GM18868 (cell line): Measurements from ENCODE around the gene HPS4.

Experiments used
- ATAC-seq: cut with Tn5 transposase; IDR thresholded peaks from one replicate; pipeline ENCODE4 v1.9.1; 2021; ENCODE audit warnings: mild to moderate bottlenecking, moderate library complexity; ENCODE audit not compliant: unreplicated experiment

Gene HPS4

DNA sequence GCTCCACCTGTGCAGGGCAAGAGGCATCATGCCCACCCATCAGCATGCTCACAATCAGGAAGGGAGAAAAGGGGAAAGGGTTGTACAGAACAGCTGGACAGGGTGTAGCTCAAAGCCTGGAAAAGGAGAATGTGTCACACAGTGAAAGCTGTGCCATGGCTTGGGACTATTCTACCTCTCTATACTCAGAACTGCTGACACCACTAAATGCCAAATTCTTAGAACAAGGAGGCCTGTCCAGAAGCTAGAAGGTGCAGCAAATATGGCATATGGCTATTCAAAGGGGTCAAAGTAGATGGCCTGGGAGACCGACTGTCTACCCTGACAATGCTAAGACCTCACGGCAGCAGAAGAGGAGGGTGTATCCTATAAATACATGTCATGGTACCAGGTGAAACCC, 12.8 kb downstream of the HPS4 start:
- no peak for ATAC-seq

DNA sequence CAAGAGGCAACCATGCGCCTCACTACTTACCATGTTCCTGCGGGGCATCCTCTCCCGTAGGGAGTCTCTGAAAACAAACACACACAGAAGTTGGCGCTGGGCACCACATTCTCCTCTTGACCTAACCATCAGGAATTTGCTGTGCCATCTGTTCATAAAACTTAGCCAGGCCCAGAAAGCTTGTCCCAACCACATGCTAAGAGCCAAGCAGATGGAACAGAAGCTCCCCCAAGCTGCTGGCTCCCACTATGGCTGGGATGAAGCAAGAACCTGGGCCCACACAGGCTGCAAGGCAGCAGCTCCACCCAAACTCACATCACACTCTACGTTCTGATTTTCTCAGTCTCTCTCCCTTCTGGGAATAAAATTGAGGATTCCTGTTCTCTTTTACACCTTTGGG, 17.4 kb downstream of the HPS4 start:
- no peak for ATAC-seq

DNA sequence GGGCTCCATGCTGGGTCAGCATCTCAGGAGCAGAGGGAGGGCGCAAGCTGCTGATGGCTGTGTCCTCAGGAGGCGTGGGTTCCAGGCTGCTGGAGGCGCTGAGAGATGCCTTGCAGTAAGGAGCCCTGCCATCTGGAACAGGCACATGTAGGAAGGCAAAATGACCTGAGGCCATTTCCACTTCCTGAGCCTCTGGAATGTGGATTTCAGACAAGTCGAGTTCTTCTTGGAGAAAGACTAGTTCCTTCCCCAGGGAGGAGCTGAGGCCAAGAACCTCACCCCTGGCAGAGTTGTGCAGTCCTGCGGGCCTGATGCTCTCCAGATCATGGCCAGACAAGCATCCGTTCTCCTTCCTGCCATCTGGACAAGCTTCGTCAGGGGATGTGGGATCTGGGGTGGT, 19.3 kb downstream of the HPS4 start:
- no peak for ATAC-seq

DNA sequence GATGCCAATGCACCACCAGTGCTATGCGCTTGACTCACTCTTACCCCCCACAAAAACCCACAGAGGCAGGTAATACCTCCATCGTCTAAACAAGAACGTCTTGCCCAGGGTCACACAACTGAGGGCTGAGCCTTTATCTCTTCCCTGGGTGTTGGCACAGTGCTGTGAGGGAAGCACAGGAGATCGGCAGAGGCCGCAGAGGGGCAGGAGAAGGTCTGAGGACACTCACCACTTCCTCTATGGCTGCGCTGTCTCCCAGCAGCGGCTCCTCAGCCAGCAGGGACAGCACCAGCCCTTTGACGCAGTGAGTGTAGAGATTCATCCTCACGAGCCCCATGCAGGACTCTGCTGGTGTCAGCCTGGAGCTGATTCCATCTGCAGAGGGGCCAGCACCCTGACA, 19.9 kb downstream of the HPS4 start:
- no peak for ATAC-seq

DNA sequence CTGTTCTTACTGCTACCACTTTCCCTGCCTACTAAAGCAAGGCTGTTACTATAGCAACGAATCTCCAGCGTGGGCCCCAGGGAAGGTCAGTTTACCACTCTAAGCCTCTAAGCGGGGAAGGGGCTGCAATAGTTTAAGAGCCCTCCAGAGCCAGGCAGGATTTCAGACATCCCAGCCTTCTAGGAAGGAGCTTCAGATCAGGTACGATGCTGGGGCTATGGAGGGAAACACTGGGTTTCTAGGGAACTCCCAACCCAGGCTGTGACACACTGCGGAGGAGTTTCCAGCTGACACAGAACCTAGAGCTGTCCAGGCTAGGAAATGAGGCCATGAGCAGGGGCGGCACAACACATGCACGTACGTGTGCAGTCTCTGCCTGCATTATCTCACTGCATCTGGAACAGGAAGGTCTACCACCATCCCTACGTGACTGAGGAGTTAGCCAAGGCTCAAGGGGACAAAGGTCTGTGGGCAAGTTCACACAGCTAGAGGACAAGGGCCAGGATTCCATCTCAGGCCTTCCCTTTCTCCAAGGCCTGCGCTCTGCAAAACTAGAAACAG, 20.4 kb downstream of the HPS4 start:
- no peak for ATAC-seq

DNA sequence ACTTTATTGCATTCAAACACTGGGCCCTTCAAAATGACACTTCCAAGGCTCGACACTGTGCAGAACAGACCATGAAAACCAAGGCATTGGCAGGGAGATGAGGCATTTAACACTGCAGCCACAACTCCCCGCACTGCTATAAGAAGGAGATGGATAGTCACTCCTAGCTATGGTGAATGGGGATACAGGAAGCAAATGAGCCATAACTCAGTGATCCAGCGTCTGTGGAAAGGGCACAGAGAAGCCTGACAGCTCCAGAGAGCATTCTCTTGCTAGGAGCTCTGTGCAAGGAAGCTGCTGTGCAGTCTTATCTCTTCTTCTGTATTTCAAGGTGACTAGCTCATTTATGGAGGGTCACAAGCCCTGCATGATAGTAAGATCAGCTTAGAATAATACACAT, 20.9 kb downstream of the HPS4 start:
- ATAC-seq: no peak

DNA sequence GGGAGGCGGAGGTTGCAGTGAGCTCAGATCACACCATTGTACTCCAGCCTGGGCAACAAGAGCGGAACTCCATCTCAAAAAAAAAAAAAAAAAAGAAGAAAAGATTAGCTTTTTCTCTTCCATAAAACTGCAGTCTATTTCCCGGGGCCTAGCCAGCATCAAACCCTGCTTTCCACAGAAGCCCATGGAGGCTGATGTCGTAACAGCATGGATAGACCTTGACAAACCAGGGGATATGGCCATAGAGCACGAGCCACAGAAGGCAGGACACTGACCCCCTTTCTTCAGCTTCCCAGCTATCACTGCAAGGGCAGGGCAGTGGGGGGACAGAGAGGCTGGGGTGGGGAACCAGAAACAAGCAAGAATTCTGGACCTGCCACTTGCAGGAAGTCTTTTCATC, 21.5 kb downstream of the HPS4 start:
- no peak for ATAC-seq

DNA sequence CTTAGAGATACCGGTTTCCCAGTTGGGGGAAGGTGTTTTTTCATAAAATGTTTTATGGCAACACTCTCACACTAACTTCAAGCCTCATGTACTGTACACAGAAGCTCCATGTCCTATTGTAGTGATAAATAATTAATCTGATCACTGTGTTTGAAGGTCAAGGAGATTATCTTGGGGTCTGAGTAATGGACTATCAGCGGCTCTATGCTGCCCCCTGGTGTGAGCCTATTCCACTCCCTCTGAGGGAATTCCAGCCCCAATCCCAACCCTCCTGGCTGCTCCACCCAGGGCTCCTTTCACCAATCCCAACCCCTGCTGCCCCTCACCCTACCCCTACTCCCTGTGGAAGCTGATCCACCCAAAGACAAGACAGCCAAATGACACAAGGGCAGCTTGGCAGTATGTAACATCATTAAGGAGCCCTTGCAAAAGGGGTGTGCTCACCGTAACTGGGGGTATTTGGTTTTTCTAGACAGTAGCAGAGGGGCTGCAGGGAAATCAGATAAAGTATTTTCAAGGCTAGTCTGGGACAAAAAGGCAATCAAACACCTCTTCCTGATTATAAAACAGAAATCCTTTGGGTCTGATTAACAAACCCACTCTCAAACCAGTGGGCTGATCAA, 22.3 kb downstream of the HPS4 start:
- no peak for ATAC-seq

DNA sequence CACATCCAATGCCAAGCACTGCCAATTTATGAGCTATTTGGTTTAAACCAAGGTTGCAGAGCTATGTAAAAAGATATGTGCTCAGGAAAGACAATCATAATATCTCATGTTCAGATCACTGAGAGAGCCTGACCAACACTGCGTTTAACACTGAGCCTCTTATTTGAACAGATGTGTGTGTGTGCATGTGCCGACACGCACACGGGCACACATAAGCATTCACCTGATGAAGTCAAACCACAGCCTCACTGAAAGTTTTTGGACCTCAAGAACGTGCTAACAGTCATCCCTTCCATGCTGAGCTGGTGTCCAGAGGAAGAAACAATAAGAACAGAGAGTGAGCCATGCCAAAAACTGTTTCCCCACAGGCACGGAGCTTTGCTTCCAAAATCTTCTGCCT, 23.4 kb downstream of the HPS4 start:
- ATAC-seq: no peak

DNA sequence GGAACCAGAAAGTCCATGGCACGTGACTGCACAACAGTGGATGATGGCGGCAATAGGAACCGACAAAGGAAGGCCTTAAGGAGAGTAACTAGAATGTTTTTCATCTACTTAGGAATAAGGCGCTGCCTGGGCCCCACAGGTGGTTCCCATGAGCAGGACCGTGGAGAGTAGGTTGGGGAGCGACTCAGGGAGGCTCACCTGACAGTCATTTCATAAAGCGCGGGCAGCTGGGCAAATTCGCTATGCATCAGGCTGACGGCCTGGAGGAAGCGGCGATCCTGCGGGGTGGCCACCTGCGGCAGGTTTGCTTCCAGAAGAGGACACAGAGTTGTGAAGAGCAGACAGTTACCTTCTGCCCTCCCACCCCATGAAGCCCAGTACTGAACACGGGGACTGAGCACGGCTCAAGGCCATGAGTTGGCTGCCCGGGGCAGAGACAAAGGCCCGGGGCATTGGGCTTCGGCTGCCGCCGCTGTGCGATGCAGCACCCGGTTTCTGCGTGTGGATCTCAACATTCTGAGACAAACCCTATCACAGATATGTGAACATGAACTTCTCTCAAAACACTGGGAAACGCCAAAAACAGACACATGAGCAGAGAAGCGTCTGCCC, 25.8 kb downstream of the HPS4 start:
- no peak for ATAC-seq

DNA sequence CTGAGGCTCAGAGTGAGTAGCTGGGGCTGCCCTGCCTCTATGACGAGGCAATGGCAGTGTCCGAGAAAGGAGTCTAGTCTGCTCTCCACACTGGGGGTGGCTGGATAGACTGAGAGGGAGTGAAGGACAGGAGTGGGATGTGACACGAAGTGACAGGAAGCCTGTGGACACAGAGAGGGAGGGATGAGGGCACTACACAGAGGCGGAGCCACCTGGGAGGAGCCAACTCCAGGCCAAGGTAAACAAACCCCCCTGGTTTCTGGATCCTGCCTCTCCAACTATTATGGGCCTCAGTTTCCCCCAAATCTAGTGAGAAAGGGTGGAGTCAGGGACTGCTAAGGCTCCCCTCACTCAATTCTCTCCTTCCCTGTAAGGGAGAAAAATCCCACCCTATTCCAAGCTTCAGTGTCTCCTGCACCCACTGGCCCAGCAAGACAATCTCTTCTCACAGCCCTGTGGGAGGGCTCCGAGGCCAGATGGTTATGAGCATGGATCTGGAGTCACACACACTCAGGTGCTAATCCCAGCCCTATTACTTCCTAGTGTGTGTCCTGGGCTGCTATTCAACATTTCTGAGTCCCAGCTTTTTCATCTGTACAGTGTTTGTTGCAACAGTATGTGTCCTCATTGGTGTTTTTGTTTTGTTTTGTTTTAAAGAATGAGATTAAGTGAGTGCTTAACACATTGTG, 29.6 kb downstream of the HPS4 start:
- ATAC-seq: no peak

DNA sequence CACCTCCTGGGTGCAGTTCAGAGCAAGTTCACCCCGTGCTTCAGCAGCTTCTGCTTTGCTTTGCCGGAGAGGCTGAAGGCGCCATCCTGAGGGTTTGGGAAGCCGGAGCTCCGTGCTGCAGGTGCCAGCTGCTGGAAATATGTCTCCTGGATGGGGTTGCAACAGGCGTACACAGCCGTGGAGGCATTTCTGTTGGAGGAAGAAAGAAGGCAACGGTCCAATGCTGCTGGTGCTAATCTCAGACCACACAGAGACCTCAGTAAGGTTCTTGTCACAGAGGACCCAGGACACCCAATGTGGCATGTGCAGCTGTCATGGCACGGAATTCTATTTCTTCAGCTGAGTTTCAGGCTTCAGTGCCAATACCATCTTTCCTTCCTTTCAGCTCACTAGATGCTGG, 30.4 kb downstream of the HPS4 start:
- no peak for ATAC-seq

DNA sequence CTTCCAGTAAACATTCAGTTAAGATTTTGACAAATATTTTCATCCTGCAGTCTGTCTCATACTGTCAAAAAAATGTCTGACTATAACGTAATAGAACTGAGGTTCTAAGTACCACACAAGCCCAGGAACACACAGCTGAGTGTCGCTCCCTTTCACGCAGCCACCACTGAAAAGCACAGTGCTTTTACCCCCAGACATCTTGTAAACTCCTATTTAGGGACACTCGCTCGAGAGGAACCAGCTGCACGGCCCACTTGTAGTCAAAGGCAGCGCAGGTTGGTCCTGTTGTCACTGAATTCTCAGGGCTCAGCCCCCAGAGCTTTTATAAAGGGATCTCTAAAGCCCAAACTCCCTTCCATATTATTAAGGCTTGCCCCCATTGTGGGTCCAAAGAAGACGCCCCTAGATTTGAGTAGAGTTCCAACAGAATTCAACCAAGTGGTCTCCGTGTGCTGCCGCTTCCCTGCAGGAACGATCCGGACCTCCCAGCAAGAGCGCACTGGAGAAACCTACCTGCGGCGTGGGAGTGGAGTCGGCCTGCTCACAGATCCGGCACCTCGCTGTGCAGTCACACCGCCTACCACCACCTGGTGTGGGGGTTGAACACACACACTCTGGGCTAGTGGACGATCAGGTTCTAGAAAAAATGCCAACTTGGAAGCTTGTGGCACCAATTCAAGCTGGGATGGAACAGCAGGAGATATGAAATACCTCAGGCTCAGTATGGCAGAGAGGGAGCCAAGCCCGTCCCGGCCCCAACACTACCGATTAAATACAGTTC, 31.2 kb downstream of the HPS4 start:
- no peak for ATAC-seq

DNA sequence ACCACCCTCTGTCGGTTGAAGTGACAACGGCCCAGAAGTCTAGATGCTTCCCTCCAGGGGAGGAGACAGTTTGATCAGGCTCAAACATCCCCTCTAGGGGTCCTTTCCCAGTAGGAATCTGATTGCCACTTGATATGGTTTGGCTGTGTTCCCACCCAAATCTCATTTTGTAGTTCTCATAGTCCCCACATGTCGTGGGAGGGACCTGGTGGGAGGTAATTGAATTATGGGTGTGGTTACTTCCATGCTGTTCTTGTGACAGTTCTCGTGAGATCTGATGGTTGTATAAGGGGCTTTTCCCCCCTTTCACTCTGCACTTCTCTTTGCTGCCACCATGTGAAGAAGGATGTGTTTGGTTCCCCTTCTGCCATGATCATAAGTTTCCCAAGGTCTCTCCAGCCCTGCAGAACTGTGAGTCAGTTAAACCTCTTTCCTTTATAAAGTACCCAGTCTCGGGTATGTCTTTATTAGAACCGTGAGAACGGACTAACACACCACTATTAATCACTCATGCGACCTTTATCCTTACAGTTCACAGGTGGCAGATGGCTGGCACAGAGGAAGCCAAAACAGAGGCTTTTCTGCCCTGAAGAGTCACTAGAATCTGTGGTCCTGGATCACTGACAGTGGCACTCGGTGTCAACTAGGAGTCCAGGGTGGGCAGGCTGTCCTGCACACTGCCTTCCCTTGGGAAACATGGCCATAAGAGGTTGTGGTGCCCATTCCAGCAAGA, 33.0 kb downstream of the HPS4 start:
- ATAC-seq: no peak

DNA sequence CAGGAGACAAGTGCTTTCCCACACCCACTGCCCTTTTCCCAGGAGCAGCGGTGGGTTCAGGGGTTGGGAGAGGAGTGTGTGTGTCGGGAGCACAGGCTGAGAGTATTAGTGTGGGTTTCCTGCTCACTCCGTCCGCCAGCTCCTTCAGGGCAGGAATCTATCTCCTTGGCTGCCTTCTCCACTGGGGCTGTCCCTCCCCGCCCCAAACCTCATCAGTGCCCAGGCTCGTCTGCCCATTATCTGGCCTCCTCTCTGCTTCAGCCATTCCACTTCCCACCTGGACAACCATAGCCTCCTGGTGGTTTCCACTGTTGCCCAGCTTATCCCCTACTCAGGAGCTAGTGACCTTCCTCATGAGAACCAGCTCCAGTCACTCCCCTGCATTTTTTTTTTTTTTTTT, 34.6 kb downstream of the HPS4 start:
- ATAC-seq: no peak

DNA sequence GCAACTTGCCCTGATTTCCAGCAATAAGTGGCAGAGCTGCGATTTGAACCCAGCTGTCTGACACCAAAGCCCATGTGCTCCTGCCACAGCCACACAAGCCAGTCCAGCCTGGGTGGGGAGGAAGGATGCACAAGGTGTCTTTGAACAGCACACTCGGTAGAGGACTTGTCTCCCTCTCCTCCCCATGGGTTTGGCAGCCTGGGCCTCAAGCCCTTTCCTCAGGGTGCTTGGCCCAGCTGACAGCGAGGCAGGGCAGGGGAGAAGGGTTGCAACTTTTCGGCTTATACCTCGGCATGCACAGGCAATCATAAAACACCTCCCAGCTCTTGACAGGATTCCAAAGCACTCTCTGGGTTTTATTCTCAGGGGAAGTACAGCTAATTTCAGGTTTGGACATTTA, 35.2 kb downstream of the HPS4 start:
- no peak for ATAC-seq

DNA sequence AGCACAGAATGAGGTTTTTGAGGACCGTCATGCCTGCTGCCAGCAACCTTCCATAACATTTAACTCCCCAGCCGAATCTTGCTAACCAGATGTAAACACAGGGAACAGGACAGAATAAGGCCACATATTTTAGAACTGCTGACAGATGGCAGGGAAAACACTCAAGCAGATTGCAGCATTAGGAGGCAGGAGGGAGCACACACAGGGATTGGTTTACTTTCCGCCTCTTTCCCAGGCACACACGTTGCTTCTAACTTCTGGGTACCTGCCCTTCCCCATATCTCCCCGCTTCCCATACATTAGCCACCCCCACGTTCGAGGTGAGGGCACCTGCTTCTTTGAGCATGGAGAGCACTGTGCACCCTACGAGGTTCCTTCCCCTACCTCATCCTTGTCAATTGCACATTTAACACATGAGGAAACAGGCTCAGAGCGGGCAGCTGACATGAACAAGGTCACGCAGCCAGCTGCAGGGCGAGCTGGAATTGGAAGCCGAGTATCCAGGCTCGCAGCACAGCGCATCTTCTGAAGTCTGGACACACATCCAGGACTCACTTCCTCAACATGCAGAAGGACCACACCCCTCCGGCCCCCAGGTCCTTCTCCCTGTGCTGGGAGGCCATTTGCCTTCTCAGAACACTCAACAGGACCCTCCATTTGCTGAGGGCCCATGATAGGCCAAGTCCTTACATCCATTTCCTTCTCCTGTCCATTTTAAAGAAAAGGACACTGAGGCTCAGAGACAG, 35.8 kb downstream of the HPS4 start:
- ATAC-seq: no peak

DNA sequence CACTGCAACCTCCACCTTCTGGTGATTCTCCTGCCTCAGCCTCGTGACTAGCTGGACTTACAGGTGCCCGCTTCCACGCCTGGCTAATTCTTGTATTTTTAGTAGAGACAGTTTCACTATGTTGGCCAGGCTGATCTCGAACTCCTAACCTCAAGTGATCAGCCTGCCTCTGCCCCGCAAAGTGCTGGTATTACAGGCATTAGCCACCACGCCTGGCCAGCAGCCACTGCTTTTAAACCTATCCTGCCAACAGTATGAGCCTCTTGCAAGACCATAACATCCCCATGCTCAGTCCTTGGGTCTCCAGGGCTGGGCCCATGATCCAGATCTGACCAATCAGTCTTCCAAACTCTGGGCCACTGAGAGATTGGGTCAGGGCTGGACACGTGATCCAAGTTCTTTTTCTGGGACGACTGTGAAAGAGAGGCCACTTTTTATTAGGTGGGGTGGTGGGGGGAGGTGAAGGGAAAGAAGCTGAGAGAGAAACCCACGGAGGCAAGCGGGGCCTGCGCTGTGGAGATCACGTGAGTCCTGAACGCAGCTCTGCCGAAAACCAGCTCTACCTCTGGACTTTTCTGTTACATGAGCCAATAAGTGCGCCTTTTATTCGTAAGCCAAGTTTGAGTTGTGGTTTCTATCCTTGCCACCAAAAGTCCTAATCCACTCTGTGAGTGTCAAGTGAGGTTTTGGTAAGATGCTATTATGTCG, 36.6 kb downstream of the HPS4 start:
- ATAC-seq: no peak

DNA sequence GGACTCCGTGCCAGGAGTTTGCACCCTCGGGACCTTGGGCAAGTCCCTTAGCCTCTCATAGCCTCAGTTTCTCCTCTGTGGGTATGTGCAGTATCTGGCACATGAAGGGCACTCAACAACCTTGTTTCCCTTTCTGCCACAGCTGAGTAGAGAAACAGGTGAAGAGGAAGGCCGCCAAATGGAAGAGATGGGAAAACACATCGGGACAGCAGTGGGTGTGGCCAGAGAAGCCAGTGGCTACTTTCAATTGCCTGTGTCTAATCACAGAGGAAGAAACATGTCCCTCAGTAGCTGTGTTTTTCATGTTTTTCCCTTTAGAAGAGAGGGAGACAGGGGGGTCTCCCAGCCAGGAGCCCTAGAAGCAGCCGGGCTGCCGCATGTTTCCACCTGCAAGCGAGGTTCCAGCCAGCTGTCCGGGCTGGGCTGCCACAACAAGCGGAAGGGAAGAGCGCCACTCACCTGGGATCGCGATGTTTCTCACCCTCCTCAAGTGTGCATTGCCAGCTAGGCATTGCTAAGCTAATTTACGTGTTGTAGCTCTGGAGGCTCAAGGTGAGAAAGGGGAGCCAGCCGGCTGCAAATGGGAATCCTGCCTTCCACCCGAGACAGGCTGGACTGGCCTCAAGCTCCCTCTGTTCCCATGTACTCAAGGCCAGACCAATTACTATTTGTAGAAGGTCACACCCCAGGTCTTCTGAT, 37.9 kb downstream of the HPS4 start:
- no peak for ATAC-seq
